GM12878 (cell line): Measurements from ENCODE around the gene ARAP1. TPM values are rescaled to one million over a fixed set of nuclear protein-coding genes. Genes with fewer than 3 reads are reported as not detected.

Experiments used
- ATAC-seq: fragments of 200-7000 bp; cut with Tn5 transposase; 3 replicates; pipeline ENCODE4 v1.9.1; 2020; ENCODE audit warnings: mild to moderate bottlenecking, moderate library complexity
- BruUV-seq: library from RNA; stranded (reverse); fragments of 400-500 nt; replicated peaks from 2 replicates; lab custom pipeline; 2021; lab: Mats Ljungman, UMichigan
- CTCF ChIA-PET: fragments of 300-600 bp; sonication (Branson Sonifier 250); formaldehyde crosslinking; extraction: SDS; loops from one replicate; lab custom pipeline; 2021; ENCODE audit warnings: inconsistent platforms; lab: Yijun Ruan, JAX
- POLR2A ChIA-PET: fragments of 350-600 bp; formaldehyde crosslinking; extraction: SDS; loops from one replicate; lab custom pipeline; 2021; ENCODE audit warnings: inconsistent platforms; lab: Charles Lee
- RAD21 ChIA-PET: fragments of 300-600 bp; sonication (Branson Sonifier 250); formaldehyde crosslinking; loops from one replicate; lab custom pipeline; 2023; ENCODE audit warnings: antibody characterized with exemption; ENCODE audit not compliant: unreplicated experiment; lab: Charles Lee
- SMC1A ChIA-PET: fragments of 300-600 bp; sonication (Branson Sonifier 250); formaldehyde crosslinking; loops from one replicate; lab custom pipeline; 2023; ENCODE audit not compliant: unreplicated experiment, uncharacterized antibody; lab: Charles Lee
- DNase-seq: peaks from one replicate; pipeline ENCODE4 v3.0.0-alpha.2; 2011; ENCODE audit warnings: low read depth, low spot score
- FAIRE-seq: peaks from 3 replicates; lab custom pipeline; 2011; peaks lifted over from hg19 to GRCh38; lab: Jason Lieb, UNC
- H2AFZ ChIP-seq: 2 replicates; pipeline ENCODE4 v1.6.0; 2011; ENCODE audit warnings: low read depth, low read length, control low read depth; ENCODE audit not compliant: control insufficient read depth
- H3K27ac ChIP-seq: 2 replicates; pipeline ENCODE4 v1.5.1; 2011; ENCODE audit warnings: control low read depth; ENCODE audit not compliant: control insufficient read depth, insufficient read depth
- H3K27me3 ChIP-seq, 2 experiments: replicated peaks in 1 of 2; 2 replicates each; pipeline versions ENCODE4 v1.6.0 to v1.6.1; 2011; ENCODE audit warnings: low read length in 1 of 2; ENCODE audit not compliant: control insufficient read depth in 2 of 2, insufficient read depth in 2 of 2
- H3K36me3 ChIP-seq, 2 experiments: 2 replicates each; pipeline ENCODE4 v1.5.1; 2011; ENCODE audit warnings: low read length in 1 of 2; ENCODE audit not compliant: control insufficient read depth in 2 of 2, insufficient read depth in 2 of 2
- H3K4me1 ChIP-seq: 2 replicates; pipeline ENCODE4 v1.6.1; 2011; ENCODE audit warnings: mild to moderate bottlenecking, low read length, moderate library complexity, mixed read lengths; ENCODE audit not compliant: control insufficient read depth, insufficient read depth
- H3K4me2 ChIP-seq: 2 replicates; pipeline ENCODE4 v1.6.0; 2011; ENCODE audit warnings: control low read depth; ENCODE audit not compliant: control insufficient read depth, insufficient read depth
- H3K4me3 ChIP-seq: fragments of 200-600 bp; sonication (generic); 2 replicates; pipeline ENCODE4 v1.5.1; 2016
- H3K79me2 ChIP-seq: 2 replicates; pipeline ENCODE4 v1.6.0; 2011; ENCODE audit warnings: low read length; ENCODE audit not compliant: control insufficient read depth, insufficient read depth
- H3K9ac ChIP-seq: 2 replicates; pipeline ENCODE4 v1.8.0; 2011; ENCODE audit warnings: low read length, control low read depth, mixed read lengths; ENCODE audit not compliant: control insufficient read depth, insufficient read depth
- H3K9me3 ChIP-seq: replicated peaks from 3 replicates; pipeline ENCODE4 v1.5.1; 2011; ENCODE audit warnings: mild to moderate bottlenecking, low read length; ENCODE audit not compliant: control insufficient read depth, insufficient read depth
- H4K20me1 ChIP-seq: 2 replicates; pipeline ENCODE4 v1.6.0; 2011; ENCODE audit not compliant: control insufficient read depth, insufficient read depth
- EGR1 ChIP-seq, 2 experiments: IDR thresholded peaks; 1 replicate in 1 of 2; 2 replicates in 1 of 2; pipeline ENCODE4 v1.6.1; 2011 to 2012; ENCODE audit warnings: low read depth in 2 of 2, low read length in 2 of 2, borderline replicate concordance in 1 of 2, mild to moderate bottlenecking in 1 of 2, moderate library complexity in 1 of 2
- HDGF ChIP-seq: fragments of 450-650 bp; IDR thresholded peaks from 2 replicates; pipeline ENCODE4 v1.6.1; 2016; ENCODE audit warnings: antibody characterized with exemption
- HSF1 ChIP-seq: fragments of 150-350 bp; IDR thresholded peaks from 2 replicates; pipeline ENCODE4 v1.6.1; 2014; ENCODE audit warnings: mild to moderate bottlenecking, low read depth, low read length
- IKZF1 ChIP-seq: fragments of 450-650 bp; conservative IDR thresholded peaks from 2 replicates; pipeline ENCODE4 v1.6.1; 2017; ENCODE audit warnings: antibody characterized with exemption, mild to moderate bottlenecking
- NR2F1 ChIP-seq: fragments of 450-650 bp; conservative IDR thresholded peaks from 2 replicates; pipeline ENCODE4 v1.6.1; 2017; ENCODE audit warnings: mild to moderate bottlenecking
- WGBS: methylation state at CpG from one replicate; pipeline ENCODE4 v1.1.6; 2016; ENCODE audit warnings: low lambda C conversion rate; ENCODE audit not compliant: insufficient replicate concordance, insufficient coverage; ENCODE audit errors: missing lambda C conversion rate; 5-methylcytosine and 5-hydroxymethylcytosine counted together
- in situ Hi-C: fragments of 300-500 bp; cut with MboI; formaldehyde crosslinking; loops from 9 replicates; pipeline ENCODE4 v1.14.3; 2018; ENCODE audit warnings: mixed read lengths
- intact Hi-C: fragments of 100-400 bp; cut with micrococcal nuclease; formaldehyde crosslinking; loops from one replicate; pipeline ENCODE4 v1.14.2; 2022; ENCODE audit not compliant: unreplicated experiment
- polyA plus RNA-seq, 11 experiments: library from polyadenylated mRNA; depleted of rRNA in 4 of 11; unstranded in 6 of 11; stranded (reverse) in 5 of 11; fragments of >200 nt; fragmentation: Nextera tagmentation in 4 of 11; fragmentation: Illumina TruSeq in 1 of 11; extraction: Ambion mirVana in 4 of 11; extraction: Trizol in 1 of 11; gene quantifications; 1 replicate in 1 of 11; 2 replicates in 10 of 11; pipeline versions ENCODE4 v1.2.1 to v1.2.3, GENCODE V29; 2011 to 2016; ENCODE audit warnings: inconsistent platforms in 2 of 11, missing spikeins in 2 of 11, low read depth in 1 of 11
- total RNA-seq, 4 experiments: library from RNA; depleted of rRNA in 3 of 4; stranded (reverse); fragments of >200 nt in 3 of 4; fragmentation: Illumina TruSeq in 1 of 4; extraction: Trizol in 1 of 4; gene quantifications; 2 replicates each; pipeline versions ENCODE4 v1.2.1 to v1.2.3, GENCODE V29; 2013 to 2021

The ARAP1 gene
- total and polyA plus RNA-seq, 10 of the 15 experiments (the other 5 are each of a cell fraction or from before 2014, with no cell fraction given) = 0.55 to 102 (median 51.0) TPM

- Histone ChIP-seq H4K20me1 (no peaks in the 10 kb centered on the region), H3K9ac (no peak overlapping the region; the same call in 1 of the 2 replicates), H3K4me2 (peak overlapping the region; percentile 79), H3K79me2 (no peaks in the 10 kb centered on the region), H3K4me1 (peaks cover 11% of the 10 kb centered on the region), H3K36me3 (no peaks in the 10 kb centered on the region), H3K27me3 (no peaks in the 10 kb centered on the region), H3K9me3 (no peaks in the 10 kb centered on the region), H2AFZ (peak overlapping the region; percentile 3), H3K27ac (no peak overlapping the region), H3K4me3 (peak overlapping the region; percentile 56)
- DNase-seq = no peak
- TF ChIP-seq IKZF1 (peak; percentile 38), EGR1 (IDR thresholded peaks at IDR 0.05; ENCODE audit: borderline replicate concordance in 1 of 2, low read depth in 2 of 2, low read length in 2 of 2) (peak in 1 of 2 experiments; percentile 57; a peak in 1 of 3 replicates), HSF1 (no peak), HDGF (no peak), NR2F1 (0 out of 2 replicates have a peak, but pooled peaks have one; percentile 22)
- CTCF ChIA-PET = interaction anchor here (0.7 to 15.0 kb wide), 3 partner anchors 12 to 55 kb away, joined by 3 to 469 read pairs (median 65); partner anchors contain the start of gene STARD10
- SMC1A ChIA-PET = interaction anchor here (1.0 to 1.8 kb wide), 5 partner anchors 9 to 16 kb away, joined by 3 to 13 read pairs (median 3); partner anchors contain the start of gene STARD10
- FAIRE-seq = no peak
- no TSS peak for BruUV-seq
- RAD21 ChIA-PET = interaction anchor here (1.2 to 2.3 kb wide), 6 partner anchors 12 to 113 kb away, joined by 4 to 24 read pairs (median 7); partner anchors contain the start of gene STARD10
- in situ Hi-C loops = no loop called here
- POLR2A ChIA-PET = interaction anchor here (0.6 to 2.3 kb wide), 4 partner anchors 12 to 52 kb away, joined by 3 to 19 read pairs (median 3); partner anchors contain the start of gene STARD10
- peak; percentile 76 for ATAC-seq
- WGBS = 4% methylated on average over 33 of the region's 89 CpGs
- intact Hi-C loops = no loop called here
Observed at GRCh38 chr11:72781313-72782080, 29.3 kb upstream of the ARAP1 start.
